ENCODE measurements around the gene ADAMTS17.

DNA sequence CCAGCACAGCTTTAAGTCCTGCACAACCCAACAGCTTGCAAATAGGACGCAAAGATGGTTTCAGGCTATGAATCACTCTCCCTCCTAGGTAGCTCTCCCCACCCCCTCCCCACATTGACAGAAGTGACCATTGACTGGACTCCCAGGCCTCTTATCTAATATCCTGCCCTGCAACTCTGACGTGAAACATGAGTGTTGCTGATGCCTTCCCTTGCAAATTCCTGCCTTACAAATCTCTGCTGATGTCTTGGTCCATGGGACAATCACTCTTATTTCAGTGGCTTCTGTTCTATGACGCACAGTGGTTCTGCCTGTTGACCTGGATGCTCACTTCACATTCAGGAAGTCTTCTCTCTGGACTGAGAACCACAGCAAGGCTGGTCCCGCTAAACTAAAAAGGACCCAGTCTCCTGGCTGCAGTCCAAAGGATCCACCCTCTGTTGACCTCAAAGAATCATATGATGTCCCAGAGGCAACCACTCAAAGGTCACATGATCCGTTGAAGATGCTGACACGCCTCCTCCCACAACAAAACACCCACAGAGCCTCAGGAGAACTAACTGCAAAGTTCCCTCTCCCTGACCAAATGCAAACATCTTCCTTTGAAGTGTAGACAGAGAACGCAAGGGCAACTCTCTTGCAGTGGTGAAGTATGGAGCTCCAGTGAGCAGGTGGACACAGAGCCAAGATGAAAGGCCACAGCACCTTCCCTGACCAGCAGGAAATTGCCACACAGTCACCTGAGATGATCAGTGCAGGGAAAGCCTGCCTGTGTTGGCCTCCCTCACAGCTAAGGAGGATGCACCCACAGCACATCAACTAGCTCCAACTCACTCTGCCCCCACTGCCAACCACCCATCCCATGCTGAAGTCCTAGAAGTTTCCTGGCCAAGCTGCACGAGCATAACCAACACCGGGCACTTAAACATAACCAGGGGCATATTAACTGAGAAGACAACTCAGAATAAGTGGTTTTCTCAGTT is 112.3 kb downstream of the ADAMTS17 start:
- TF ChIP-seq, protein P1, sequence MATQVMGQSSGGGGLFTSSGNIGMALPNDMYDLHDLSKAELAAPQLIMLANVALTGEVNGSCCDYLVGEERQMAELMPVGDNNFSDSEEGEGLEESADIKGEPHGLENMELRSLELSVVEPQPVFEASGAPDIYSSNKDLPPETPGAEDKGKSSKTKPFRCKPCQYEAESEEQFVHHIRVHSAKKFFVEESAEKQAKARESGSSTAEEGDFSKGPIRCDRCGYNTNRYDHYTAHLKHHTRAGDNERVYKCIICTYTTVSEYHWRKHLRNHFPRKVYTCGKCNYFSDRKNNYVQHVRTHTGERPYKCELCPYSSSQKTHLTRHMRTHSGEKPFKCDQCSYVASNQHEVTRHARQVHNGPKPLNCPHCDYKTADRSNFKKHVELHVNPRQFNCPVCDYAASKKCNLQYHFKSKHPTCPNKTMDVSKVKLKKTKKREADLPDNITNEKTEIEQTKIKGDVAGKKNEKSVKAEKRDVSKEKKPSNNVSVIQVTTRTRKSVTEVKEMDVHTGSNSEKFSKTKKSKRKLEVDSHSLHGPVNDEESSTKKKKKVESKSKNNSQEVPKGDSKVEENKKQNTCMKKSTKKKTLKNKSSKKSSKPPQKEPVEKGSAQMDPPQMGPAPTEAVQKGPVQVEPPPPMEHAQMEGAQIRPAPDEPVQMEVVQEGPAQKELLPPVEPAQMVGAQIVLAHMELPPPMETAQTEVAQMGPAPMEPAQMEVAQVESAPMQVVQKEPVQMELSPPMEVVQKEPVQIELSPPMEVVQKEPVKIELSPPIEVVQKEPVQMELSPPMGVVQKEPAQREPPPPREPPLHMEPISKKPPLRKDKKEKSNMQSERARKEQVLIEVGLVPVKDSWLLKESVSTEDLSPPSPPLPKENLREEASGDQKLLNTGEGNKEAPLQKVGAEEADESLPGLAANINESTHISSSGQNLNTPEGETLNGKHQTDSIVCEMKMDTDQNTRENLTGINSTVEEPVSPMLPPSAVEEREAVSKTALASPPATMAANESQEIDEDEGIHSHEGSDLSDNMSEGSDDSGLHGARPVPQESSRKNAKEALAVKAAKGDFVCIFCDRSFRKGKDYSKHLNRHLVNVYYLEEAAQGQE (IDR thresholded peaks at IDR 0.05; ENCODE audit: low read depth) = no peak
- TF ChIP-seq NFIC (IDR thresholded peaks at IDR 0.05) (no peak), EP300 (IDR thresholded peaks at IDR 0.05; ENCODE audit: borderline replicate concordance) (no peak)

Measured in Ishikawa (cell line).